A673 (cell line): ENCODE measurements around the gene SNTG2.

ENCODE experiments used
- EZH2 ChIP-seq: fragments of 200-600 bp; sonication (generic); IDR thresholded peaks from 2 replicates; pipeline ENCODE4 v1.6.1; 2017; ENCODE audit warnings: borderline replicate concordance, low read depth, mild to moderate bottlenecking, mixed read lengths, antibody characterized with exemption, low read length; ENCODE audit not compliant: poor library complexity, severe bottlenecking
- TF ChIP-seq, protein P1 (sequence below): fragments of 300-800, 200-600 bp; sonication (generic); conservative IDR thresholded peaks from 2 replicates; pipeline ENCODE4 v1.5.1; 2017; ENCODE audit warnings: low read depth, mild to moderate bottlenecking, antibody characterized with exemption, low read length, moderate library complexity, mixed read lengths

DNA sequence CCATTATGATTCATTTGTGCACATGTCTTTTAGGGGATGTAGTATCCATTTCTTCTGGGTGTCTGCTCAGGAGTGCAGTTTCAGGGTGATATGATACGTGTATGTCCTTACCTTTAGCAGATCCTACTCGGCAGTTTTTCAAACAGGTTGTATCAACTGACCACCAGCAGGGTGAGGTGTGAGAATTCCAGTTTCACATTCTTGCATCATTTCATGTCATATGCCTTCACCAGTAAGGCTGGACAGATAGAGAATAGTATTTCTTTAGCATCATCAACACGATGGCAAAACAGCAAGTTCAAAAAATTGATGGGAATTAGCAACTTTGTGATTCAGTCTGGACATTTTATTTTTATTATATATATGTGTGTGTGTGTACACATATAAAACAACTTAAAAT is 232.7 kb downstream of the SNTG2 start:
- TF ChIP-seq, protein P1, sequence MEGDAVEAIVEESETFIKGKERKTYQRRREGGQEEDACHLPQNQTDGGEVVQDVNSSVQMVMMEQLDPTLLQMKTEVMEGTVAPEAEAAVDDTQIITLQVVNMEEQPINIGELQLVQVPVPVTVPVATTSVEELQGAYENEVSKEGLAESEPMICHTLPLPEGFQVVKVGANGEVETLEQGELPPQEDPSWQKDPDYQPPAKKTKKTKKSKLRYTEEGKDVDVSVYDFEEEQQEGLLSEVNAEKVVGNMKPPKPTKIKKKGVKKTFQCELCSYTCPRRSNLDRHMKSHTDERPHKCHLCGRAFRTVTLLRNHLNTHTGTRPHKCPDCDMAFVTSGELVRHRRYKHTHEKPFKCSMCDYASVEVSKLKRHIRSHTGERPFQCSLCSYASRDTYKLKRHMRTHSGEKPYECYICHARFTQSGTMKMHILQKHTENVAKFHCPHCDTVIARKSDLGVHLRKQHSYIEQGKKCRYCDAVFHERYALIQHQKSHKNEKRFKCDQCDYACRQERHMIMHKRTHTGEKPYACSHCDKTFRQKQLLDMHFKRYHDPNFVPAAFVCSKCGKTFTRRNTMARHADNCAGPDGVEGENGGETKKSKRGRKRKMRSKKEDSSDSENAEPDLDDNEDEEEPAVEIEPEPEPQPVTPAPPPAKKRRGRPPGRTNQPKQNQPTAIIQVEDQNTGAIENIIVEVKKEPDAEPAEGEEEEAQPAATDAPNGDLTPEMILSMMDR = no peak
- TF ChIP-seq EZH2 = no peak
